ENCODE results near the gene C16orf92. TPM values are rescaled to one million over a fixed set of nuclear protein-coding genes. Genes with fewer than 3 reads are reported as not detected.

The C16orf92 gene
- total RNA-seq: not detected
- long read RNA-seq: 0 reads

DNA sequence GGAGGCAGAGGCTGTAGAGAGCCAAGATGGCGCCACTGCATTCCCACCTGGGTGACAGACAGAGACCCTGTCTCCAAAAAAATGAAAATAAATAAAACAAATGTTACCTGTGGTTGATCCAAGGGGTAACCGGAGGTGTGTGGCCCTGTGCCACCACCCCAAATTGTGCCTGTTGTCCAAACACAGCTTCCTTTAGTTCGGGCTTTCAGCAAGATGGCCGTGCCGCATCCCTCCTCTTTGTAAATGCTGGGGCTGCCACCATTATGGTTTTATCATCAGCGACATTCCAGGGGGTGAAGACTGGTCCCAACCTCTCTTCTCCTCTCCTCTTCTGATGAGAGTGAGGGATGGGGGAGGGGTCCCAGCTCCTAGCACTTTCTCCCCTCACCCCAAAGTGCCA is at the start of gene C16orf92:
Gene C16orf92 (plus strand): TSS at position 312 of the 400 bp plus-strand sequence. CDS start 143 bp downstream, outside the sequence.
- intact Hi-C loops (cut with micrococcal nuclease): no loop called here
- peaks cover 13% of the 10 kb centered on the region for H3K4me1 ChIP-seq
- H3K36me3 ChIP-seq: no peaks in the 10 kb centered on the region
- DNase-seq: no peak
- no peaks in the 10 kb centered on the region for H3K9me3 ChIP-seq (replicated peaks)
- peaks cover 51% of the 10 kb centered on the region for H3K27me3 ChIP-seq (ENCODE audit: low read depth)
- H3K27ac ChIP-seq (replicated peaks): no peak within 1 kb of the TSS
- H3K4me3 ChIP-seq: no peak within 1 kb of the TSS
- TF ChIP-seq, protein P1, sequence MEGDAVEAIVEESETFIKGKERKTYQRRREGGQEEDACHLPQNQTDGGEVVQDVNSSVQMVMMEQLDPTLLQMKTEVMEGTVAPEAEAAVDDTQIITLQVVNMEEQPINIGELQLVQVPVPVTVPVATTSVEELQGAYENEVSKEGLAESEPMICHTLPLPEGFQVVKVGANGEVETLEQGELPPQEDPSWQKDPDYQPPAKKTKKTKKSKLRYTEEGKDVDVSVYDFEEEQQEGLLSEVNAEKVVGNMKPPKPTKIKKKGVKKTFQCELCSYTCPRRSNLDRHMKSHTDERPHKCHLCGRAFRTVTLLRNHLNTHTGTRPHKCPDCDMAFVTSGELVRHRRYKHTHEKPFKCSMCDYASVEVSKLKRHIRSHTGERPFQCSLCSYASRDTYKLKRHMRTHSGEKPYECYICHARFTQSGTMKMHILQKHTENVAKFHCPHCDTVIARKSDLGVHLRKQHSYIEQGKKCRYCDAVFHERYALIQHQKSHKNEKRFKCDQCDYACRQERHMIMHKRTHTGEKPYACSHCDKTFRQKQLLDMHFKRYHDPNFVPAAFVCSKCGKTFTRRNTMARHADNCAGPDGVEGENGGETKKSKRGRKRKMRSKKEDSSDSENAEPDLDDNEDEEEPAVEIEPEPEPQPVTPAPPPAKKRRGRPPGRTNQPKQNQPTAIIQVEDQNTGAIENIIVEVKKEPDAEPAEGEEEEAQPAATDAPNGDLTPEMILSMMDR (IDR thresholded peaks at IDR 0.05; ENCODE audit: borderline replicate concordance): no peak

DNA sequence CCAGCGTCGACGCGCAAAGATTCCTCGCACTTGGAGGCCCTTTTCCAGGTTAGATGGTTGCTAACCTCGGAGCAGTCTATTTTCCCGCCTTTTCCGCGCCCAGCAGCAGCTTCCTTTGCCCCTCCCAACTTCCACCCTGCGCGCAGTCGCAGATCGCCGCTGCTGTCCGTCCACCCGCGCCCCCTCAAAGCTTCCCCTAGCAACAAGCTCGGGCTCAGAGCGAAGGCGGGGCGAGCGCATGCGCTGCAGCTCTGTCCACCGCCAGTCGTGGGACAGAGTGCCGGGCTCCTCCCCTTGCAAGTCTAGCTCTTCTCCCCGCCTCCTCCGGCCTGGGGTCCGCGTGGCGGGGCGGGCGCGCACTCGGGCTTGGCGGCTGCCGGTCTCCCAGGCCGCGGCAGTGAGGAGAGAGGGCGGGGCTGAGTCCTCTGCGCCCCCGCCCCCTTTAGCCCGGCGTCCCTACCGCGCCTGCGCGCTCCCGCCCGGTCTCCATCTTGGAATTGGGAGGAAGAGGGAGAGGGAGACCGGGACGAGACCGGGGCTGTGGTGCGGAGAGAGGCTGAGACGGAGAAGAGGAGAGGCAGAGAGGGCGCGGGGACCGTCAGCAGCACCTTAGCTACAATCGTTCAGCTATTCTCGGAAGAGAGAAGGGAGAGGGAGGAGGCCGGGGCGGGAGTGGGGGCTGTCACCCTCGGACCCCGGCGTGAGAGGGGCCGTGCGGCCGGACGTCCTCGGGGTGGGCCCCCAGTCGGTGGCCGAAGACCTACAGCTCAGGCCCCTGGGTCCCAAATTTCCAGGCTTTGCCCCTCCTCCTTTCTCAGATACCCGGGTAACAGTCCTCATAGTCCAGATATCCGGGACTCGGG is 49.4 kb upstream of the C16orf92 start, which contains the start of gene TAOK2:
Gene TAOK2 (plus strand): TSS at position 485 of the 863 bp plus-strand sequence. CDS start 3,905 bp downstream, outside the sequence.
- Histone ChIP-seq H3K27ac (replicated peaks) (peak within 1 kb of the TSS; percentile 96), H3K36me3 (peaks cover 26% of the 10 kb centered on the region), H3K9me3 (replicated peaks) (no peaks in the 10 kb centered on the region), H3K4me3 (peak within 1 kb of the TSS; percentile 97), H3K27me3 (ENCODE audit: low read depth) (no peaks in the 10 kb centered on the region), H3K4me1 (peaks cover 54% of the 10 kb centered on the region)
- peak; percentile 99 for DNase-seq
- TF ChIP-seq, protein P1 (IDR thresholded peaks at IDR 0.05; ENCODE audit: borderline replicate concordance): no peak
- intact Hi-C loops (cut with micrococcal nuclease): no loop called here

- peak overlapping the region; percentile 97 for H3K4me3 ChIP-seq
- H3K27me3 ChIP-seq (ENCODE audit: low read depth): no peaks in the 10 kb centered on the region
- peaks cover 60% of the 10 kb centered on the region for H3K4me1 ChIP-seq
- no peak for DNase-seq
- TF ChIP-seq, protein P1 (IDR thresholded peaks at IDR 0.05; ENCODE audit: borderline replicate concordance): no peak
- no peaks in the 10 kb centered on the region for H3K9me3 ChIP-seq (replicated peaks)
- H3K27ac ChIP-seq (replicated peaks): peak overlapping the region; percentile 96
- intact Hi-C loops (cut with micrococcal nuclease): no loop called here
- peaks cover 28% of the 10 kb centered on the region for H3K36me3 ChIP-seq
Observed at GRCh38 chr16:29974291-29975133, 48.5 kb upstream of the C16orf92 start.

DNA sequence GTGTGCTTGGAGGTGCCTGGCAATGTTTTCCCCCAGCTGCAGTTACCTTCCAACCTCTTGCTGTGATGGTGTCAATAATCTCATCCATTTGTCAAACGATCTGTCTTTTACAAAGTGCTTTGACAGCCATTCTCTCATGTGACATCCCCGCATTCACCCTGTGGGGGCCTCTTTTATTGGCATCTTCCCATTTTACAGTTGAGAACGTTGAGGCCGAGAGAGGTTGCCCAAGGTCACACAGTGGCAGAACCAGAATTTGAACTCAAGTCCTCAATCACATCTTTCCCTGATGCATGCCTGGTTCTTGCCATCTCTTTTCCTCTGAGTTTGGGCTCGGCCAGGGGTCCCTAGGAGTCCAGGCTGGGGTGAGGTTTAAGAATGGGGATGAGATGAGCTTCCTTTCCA is 47.9 kb upstream of the C16orf92 start:
- TF ChIP-seq, protein P1 (IDR thresholded peaks at IDR 0.05; ENCODE audit: borderline replicate concordance): no peak
- Histone ChIP-seq H3K9me3 (replicated peaks) (no peaks in the 10 kb centered on the region), H3K27me3 (ENCODE audit: low read depth) (no peaks in the 10 kb centered on the region), H3K36me3 (peaks cover 30% of the 10 kb centered on the region), H3K4me1 (peaks cover 67% of the 10 kb centered on the region), H3K4me3 (peak overlapping the region; percentile 97), H3K27ac (replicated peaks) (peak overlapping the region; percentile 96)
- DNase-seq: no peak
- intact Hi-C loops (cut with micrococcal nuclease): no loop called here

GRCh38 chr16:29975811-29976511 is 47.0 kb upstream of the C16orf92 start:
- Histone ChIP-seq H3K27ac (replicated peaks) (peak overlapping the region; percentile 96), H3K36me3 (peaks cover 38% of the 10 kb centered on the region), H3K4me1 (peaks cover 70% of the 10 kb centered on the region), H3K9me3 (replicated peaks) (no peaks in the 10 kb centered on the region), H3K4me3 (peak overlapping the region; percentile 97), H3K27me3 (ENCODE audit: low read depth) (no peaks in the 10 kb centered on the region)
- intact Hi-C loops (cut with micrococcal nuclease): no loop called here
- no peak for DNase-seq
- TF ChIP-seq, protein P1 (IDR thresholded peaks at IDR 0.05; ENCODE audit: borderline replicate concordance): no peak

Measured in left ventricle myocardium inferior (tissue), 1 donor.